HepG2 (cell line): ENCODE results near the gene MIDN. TPM values are rescaled to one million over a fixed set of nuclear protein-coding genes. Genes with fewer than 3 reads are reported as not detected.

Source experiments
- ATF2 ChIP-seq: sonication (generic); formaldehyde crosslinking; IDR thresholded peaks from 2 replicates; pipeline ENCODE4 v1.4.0; 2020; ENCODE audit warnings: missing genetic modification reagents
- BATF2 ChIP-seq: sonication (generic); formaldehyde crosslinking; IDR thresholded peaks from 2 replicates; pipeline ENCODE4 v1.8.0; 2022; ENCODE audit warnings: mild to moderate bottlenecking, missing genetic modification reagents, moderate library complexity
- HIVEP1 ChIP-seq: sonication (generic); formaldehyde crosslinking; IDR thresholded peaks from 2 replicates; pipeline ENCODE4 v1.4.0; 2020; ENCODE audit warnings: mild to moderate bottlenecking, missing genetic modification reagents
- HNF1B ChIP-seq: sonication (generic); formaldehyde crosslinking; IDR thresholded peaks from 2 replicates; pipeline ENCODE4 v1.5.1; 2020; ENCODE audit warnings: mild to moderate bottlenecking, moderate library complexity, missing genetic modification reagents
- JARID2 ChIP-seq: sonication (generic); formaldehyde crosslinking; IDR thresholded peaks from 2 replicates; pipeline ENCODE4 v1.8.1; 2023; ENCODE audit warnings: missing genetic modification reagents, inconsistent platforms; ENCODE audit not compliant: insufficient replicate concordance
- KDM4B ChIP-seq: sonication (generic); formaldehyde crosslinking; IDR thresholded peaks from 2 replicates; pipeline ENCODE4 v1.4.0; 2020; ENCODE audit warnings: missing genetic modification reagents
- MYC ChIP-seq: sonication (generic); formaldehyde crosslinking; IDR thresholded peaks from 2 replicates; pipeline ENCODE4 v1.9.0; 2021; ENCODE audit warnings: missing genetic modification reagents, borderline replicate concordance
- NFIB ChIP-seq: sonication (generic); formaldehyde crosslinking; IDR thresholded peaks from 2 replicates; pipeline ENCODE4 v1.9.0; 2021; ENCODE audit warnings: missing genetic modification reagents, mild to moderate bottlenecking, borderline replicate concordance
- NR2F2 ChIP-seq: IDR thresholded peaks from 2 replicates; pipeline ENCODE4 v1.6.1; 2012; ENCODE audit warnings: low read depth, inconsistent platforms, borderline replicate concordance
- NRL ChIP-seq: sonication (generic); formaldehyde crosslinking; IDR thresholded peaks from 2 replicates; pipeline ENCODE4 v1.5.0; 2020; ENCODE audit warnings: missing genetic modification reagents, mild to moderate bottlenecking, moderate library complexity, borderline replicate concordance
- RORA ChIP-seq: sonication (generic); formaldehyde crosslinking; IDR thresholded peaks from 2 replicates; pipeline ENCODE4 v1.5.0; 2020; ENCODE audit warnings: mild to moderate bottlenecking, missing genetic modification reagents, moderate library complexity
- THAP11 ChIP-seq: IDR thresholded peaks from 2 replicates; pipeline ENCODE4 v1.6.1; 2016; ENCODE audit warnings: missing biosample characterization, missing genetic modification reagents
- ZBTB2 ChIP-seq: sonication (generic); formaldehyde crosslinking; IDR thresholded peaks from 2 replicates; pipeline ENCODE4 v1.8.0; 2022; ENCODE audit warnings: low read depth, missing genetic modification reagents
- ZFP36L1 ChIP-seq: sonication (generic); formaldehyde crosslinking; IDR thresholded peaks from 2 replicates; pipeline ENCODE4 v1.8.0; 2022; ENCODE audit warnings: mild to moderate bottlenecking, missing genetic modification reagents, moderate library complexity
- ZNF281 ChIP-seq: sonication (generic); formaldehyde crosslinking; IDR thresholded peaks from 2 replicates; pipeline ENCODE4 v1.4.0; 2020; ENCODE audit warnings: missing genetic modification reagents, borderline replicate concordance
- ZNF337 ChIP-seq: sonication (generic); formaldehyde crosslinking; IDR thresholded peaks from 2 replicates; pipeline ENCODE4 v1.5.1; 2020; ENCODE audit warnings: missing genetic modification reagents, low read depth, mild to moderate bottlenecking, borderline replicate concordance
- ZNF546 ChIP-seq: sonication (generic); formaldehyde crosslinking; conservative IDR thresholded peaks from 2 replicates; pipeline ENCODE4 v1.8.1; 2023; ENCODE audit warnings: mild to moderate bottlenecking, missing genetic modification reagents
- ZNF768 ChIP-seq: sonication (generic); formaldehyde crosslinking; IDR thresholded peaks from 2 replicates; pipeline ENCODE4 v1.4.0; 2020; ENCODE audit warnings: missing genetic modification reagents
- polyA plus RNA-seq, 8 experiments: library from polyadenylated mRNA; depleted of rRNA in 3 of 8; stranded (reverse) in 7 of 8; unstranded in 1 of 8; fragments of >200 nt; fragmentation: Illumina TruSeq in 4 of 8; extraction: Trizol in 4 of 8; gene quantifications; 2 replicates each; pipeline versions ENCODE4 v1.2.1 to v1.2.3, GENCODE V29; 2011 to 2016; ENCODE audit warnings: low read depth in 4 of 8, missing spikeins in 1 of 8, mixed read lengths in 1 of 8; ENCODE audit not compliant: insufficient read depth in 1 of 8
- total RNA-seq, 5 experiments: library from RNA; depleted of rRNA; stranded (reverse); fragments of >200 nt; fragmentation: Illumina TruSeq; extraction: Trizol; gene quantifications; 2 replicates each; pipeline ENCODE4 v1.2.3, GENCODE V29; 2016; ENCODE audit warnings: low read depth in 1 of 5

Gene MIDN
- total and polyA plus RNA-seq, 2 of the 13 experiments (the other 11 are each of a cell fraction or from before 2014, with no cell fraction given) = 8.4 to 18.0 TPM

- peak; percentile 76; the same call in 1 of the 2 replicates for TF ChIP-seq HNF1B
- TF ChIP-seq ATF2 (CRISPR knock-in tag) = 0 out of 2 replicates have a peak, but pooled peaks have one; percentile 26
- TF ChIP-seq RORA (CRISPR knock-in tag) = no peak
- TF ChIP-seq ZFP36L1 (CRISPR knock-in tag) = 0 out of 2 replicates have a peak, but pooled peaks have one; percentile 63
- peak; percentile 47; the same call in 1 of the 2 replicates for TF ChIP-seq ZNF281 (CRISPR knock-in tag)
- TF ChIP-seq NFIB (CRISPR knock-in tag) = no peak
- TF ChIP-seq NR2F2 = no peak
- no peak; the same call in 1 of the 2 replicates for TF ChIP-seq ZNF546 (CRISPR knock-in tag)
- TF ChIP-seq JARID2 (CRISPR knock-in tag) = no peak
- TF ChIP-seq BATF2 (CRISPR knock-in tag) = 0 out of 2 replicates have a peak, but pooled peaks have one; percentile 20
- TF ChIP-seq ZNF768 (CRISPR knock-in tag) = 0 out of 2 replicates have a peak, but pooled peaks have one; percentile 24
- peak; percentile 84 for TF ChIP-seq HIVEP1 (CRISPR knock-in tag)
- no peak for TF ChIP-seq ZNF337 (CRISPR knock-in tag)
- TF ChIP-seq MYC (CRISPR knock-in tag) = peak; percentile 40; the same call in 1 of the 2 replicates
- TF ChIP-seq ZBTB2 (CRISPR knock-in tag) = no peak
- TF ChIP-seq NRL = peak; percentile 14; the same call in 1 of the 2 replicates
- TF ChIP-seq KDM4B (CRISPR knock-in tag) = no peak; the same call in 1 of the 2 replicates
- no peak; the same call in 1 of the 2 replicates for TF ChIP-seq THAP11 (CRISPR knock-in tag)
Observed at GRCh38 chr19:1248139-1248785, at the start of gene MIDN (continued).
